ENCODE data around the gene GOLGA3. TPM values are rescaled to one million over a fixed set of nuclear protein-coding genes. Genes with fewer than 3 reads are reported as not detected.

Gene GOLGA3
- total RNA-seq, 1 donor from 2014 or later: 64.5 TPM

GRCh38 chr12:132724506-132725241 is 104.0 kb downstream of the GOLGA3 start:
- no peaks in the 10 kb centered on the region for H3K4me1 Mint-ChIP-seq (ENCODE audit: low read depth)
- intact Hi-C loops (cut with micrococcal nuclease): no loop called here
- H3K27ac Mint-ChIP-seq: no peak overlapping the region
- H3K9me3 Mint-ChIP-seq: no peaks in the 10 kb centered on the region
- H3K36me3 Mint-ChIP-seq (ENCODE audit: low read depth): peaks cover 84% of the 10 kb centered on the region
- no peak overlapping the region for H3K4me3 Mint-ChIP-seq (ENCODE audit: low read depth)
- H3K27me3 Mint-ChIP-seq (ENCODE audit: low read depth): no peaks in the 10 kb centered on the region
- DNase-seq (ENCODE audit: low spot score): no peak

- Mint-ChIP-seq H3K4me1 (ENCODE audit: low read depth) (no peaks in the 10 kb centered on the region), H3K27me3 (ENCODE audit: low read depth) (no peaks in the 10 kb centered on the region), H3K36me3 (ENCODE audit: low read depth) (peaks cover 86% of the 10 kb centered on the region)
Observed at GRCh38 chr12:132723764-132724140, 104.9 kb downstream of the GOLGA3 start.

GRCh38 chr12:132723015-132723763 is 105.5 kb downstream of the GOLGA3 start:
- H3K36me3 Mint-ChIP-seq (ENCODE audit: low read depth): peaks cover 84% of the 10 kb centered on the region

More at GRCh38 chr12:132723764-132724140, 104.9 kb downstream of the GOLGA3 start:
- Mint-ChIP-seq H3K4me3 (ENCODE audit: low read depth) (no peak overlapping the region), H3K9me3 (no peaks in the 10 kb centered on the region), H3K27ac (no peak overlapping the region)
- no peak for DNase-seq (ENCODE audit: low spot score)
- intact Hi-C loops (cut with micrococcal nuclease): no loop called here

GRCh38 chr12:132720606-132721345 is 107.9 kb downstream of the GOLGA3 start:
- H3K27me3 Mint-ChIP-seq (ENCODE audit: low read depth): no peaks in the 10 kb centered on the region
- H3K27ac Mint-ChIP-seq: no peak overlapping the region
- no peaks in the 10 kb centered on the region for H3K9me3 Mint-ChIP-seq
- no peak for DNase-seq (ENCODE audit: low spot score)
- intact Hi-C loops (cut with micrococcal nuclease): no loop called here
- H3K4me3 Mint-ChIP-seq (ENCODE audit: low read depth): no peak overlapping the region
- peaks cover 70% of the 10 kb centered on the region for H3K36me3 Mint-ChIP-seq (ENCODE audit: low read depth)
- H3K4me1 Mint-ChIP-seq (ENCODE audit: low read depth): peaks cover 2% of the 10 kb centered on the region

More at GRCh38 chr12:132723015-132723763, 105.5 kb downstream of the GOLGA3 start:
- intact Hi-C loops (cut with micrococcal nuclease): no loop called here
- H3K4me3 Mint-ChIP-seq (ENCODE audit: low read depth): no peak overlapping the region
- H3K4me1 Mint-ChIP-seq (ENCODE audit: low read depth): no peaks in the 10 kb centered on the region
- no peaks in the 10 kb centered on the region for H3K9me3 Mint-ChIP-seq
- no peaks in the 10 kb centered on the region for H3K27me3 Mint-ChIP-seq (ENCODE audit: low read depth)
- no peak overlapping the region for H3K27ac Mint-ChIP-seq
- no peak for DNase-seq (ENCODE audit: low spot score)

- Mint-ChIP-seq H3K27me3 (ENCODE audit: low read depth) (no peaks in the 10 kb centered on the region), H3K4me1 (ENCODE audit: low read depth) (peaks cover 2% of the 10 kb centered on the region), H3K36me3 (ENCODE audit: low read depth) (peaks cover 61% of the 10 kb centered on the region), H3K27ac (no peak overlapping the region), H3K9me3 (no peaks in the 10 kb centered on the region), H3K4me3 (ENCODE audit: low read depth) (no peak overlapping the region)
- DNase-seq (ENCODE audit: low spot score): no peak
- intact Hi-C loops (cut with micrococcal nuclease): loop anchor here (10.0 kb wide), 1 partner anchor 45 kb away; the partner anchor contains the start of gene ANKLE2
Observed at GRCh38 chr12:132719954-132720324, 108.7 kb downstream of the GOLGA3 start.

GRCh38 chr12:132719141-132719953 is 109.3 kb downstream of the GOLGA3 start:
- no peaks in the 10 kb centered on the region for H3K9me3 Mint-ChIP-seq
- H3K4me3 Mint-ChIP-seq (ENCODE audit: low read depth): no peak overlapping the region
- no peak for DNase-seq (ENCODE audit: low spot score)
- H3K27me3 Mint-ChIP-seq (ENCODE audit: low read depth): no peaks in the 10 kb centered on the region
- intact Hi-C loops (cut with micrococcal nuclease): loop anchor here (10.0 kb wide), 1 partner anchor 45 kb away; the partner anchor contains the start of gene ANKLE2
- peaks cover 2% of the 10 kb centered on the region for H3K4me1 Mint-ChIP-seq (ENCODE audit: low read depth)
- no peak overlapping the region for H3K27ac Mint-ChIP-seq
- peaks cover 61% of the 10 kb centered on the region for H3K36me3 Mint-ChIP-seq (ENCODE audit: low read depth)

Other genes with a start within 250 kb of the GOLGA3 start
- not detected in 2 replicates for gene LRCOL1, start 218.3 kb downstream of the GOLGA3 start, total RNA-seq
- gene P2RX2, start 210.1 kb downstream of the GOLGA3 start, total RNA-seq: not detected in 2 replicates
- gene POLE, start 141.5 kb downstream of the GOLGA3 start, total RNA-seq: 152 and 159 TPM in 2 replicates
- gene PXMP2, start 141.3 kb downstream of the GOLGA3 start, total RNA-seq: 19.1 and 23.2 TPM in 2 replicates
- 78.6 and 80.7 TPM in 2 replicates for gene PGAM5, start 118.0 kb downstream of the GOLGA3 start, total RNA-seq
- 143 and 152 TPM in 2 replicates for gene ANKLE2, start 67.0 kb downstream of the GOLGA3 start, total RNA-seq
- 55.0 and 59.9 TPM in 2 replicates for gene CHFR, start 58.7 kb upstream of the GOLGA3 start, total RNA-seq
- gene ZNF605, start 127.4 kb upstream of the GOLGA3 start, total RNA-seq: 7.3 and 8.2 TPM in 2 replicates
- gene ZNF26, start 157.5 kb upstream of the GOLGA3 start, total RNA-seq: 15.2 and 17.1 TPM in 2 replicates
- gene ZNF84, start 208.6 kb upstream of the GOLGA3 start, total RNA-seq: 20.7 and 21.3 TPM in 2 replicates